GM23338 (cell line): ENCODE data around the gene B4GALNT2. TPM values are rescaled to one million over a fixed set of nuclear protein-coding genes. Genes with fewer than 3 reads are reported as not detected.
"Not testable (repeated sequence)": the region's sequence is repeated elsewhere in the genome, so short reads cannot be mapped to it uniquely, and the experiment has no call there.

Experiments
- ATAC-seq: fragments of 200-7000 bp; cut with Tn5 transposase; 3 replicates; pipeline ENCODE4 v1.9.1; 2020
- DNase-seq: peaks from one replicate; pipeline ENCODE4 v3.0.0-alpha.2; 2015; ENCODE audit warnings: low spot score
- H2AFZ ChIP-seq: fragments of 200-600 bp; sonication (generic); 2 replicates; pipeline ENCODE4 v1.8.0; 2016; ENCODE audit warnings: antibody characterized with exemption, mild to moderate bottlenecking, moderate library complexity
- H3F3A ChIP-seq: fragments of 200-600 bp; sonication (generic); replicated peaks from 2 replicates; pipeline ENCODE4 v1.8.0; 2017; ENCODE audit warnings: antibody characterized with exemption, mixed run types, low read depth
- H3K27ac ChIP-seq: fragments of 200-600 bp; sonication (generic); 2 replicates; pipeline ENCODE4 v1.6.1; 2016; ENCODE audit warnings: low read depth
- H3K27me3 ChIP-seq: fragments of 200-600 bp; sonication (generic); 2 replicates; pipeline ENCODE4 v1.8.0; 2016; ENCODE audit warnings: mild to moderate bottlenecking, mixed run types, moderate library complexity; ENCODE audit not compliant: insufficient read depth
- H3K36me3 ChIP-seq: fragments of 200-600 bp; sonication (generic); 2 replicates; pipeline ENCODE4 v1.8.0; 2016; ENCODE audit warnings: mild to moderate bottlenecking; ENCODE audit not compliant: insufficient read depth
- H3K4me1 ChIP-seq: fragments of 200-600 bp; sonication (generic); 2 replicates; pipeline ENCODE4 v1.8.0; 2016; ENCODE audit warnings: mild to moderate bottlenecking, moderate library complexity; ENCODE audit not compliant: insufficient read depth
- H3K4me2 ChIP-seq: fragments of 200-600 bp; sonication (generic); 2 replicates; pipeline ENCODE4 v1.7.1; 2017; ENCODE audit warnings: mixed run types
- H3K4me3 ChIP-seq: fragments of 200-600 bp; sonication (generic); 2 replicates; pipeline ENCODE4 v1.6.1; 2016; ENCODE audit warnings: mixed run types
- H3K79me2 ChIP-seq: fragments of 200-600 bp; sonication (generic); replicated peaks from 2 replicates; pipeline ENCODE4 v1.8.0; 2017; ENCODE audit warnings: mild to moderate bottlenecking; ENCODE audit not compliant: insufficient read depth
- H3K9me2 ChIP-seq: fragments of 200-600 bp; sonication (generic); 2 replicates; pipeline ENCODE4 v1.8.0; 2017; ENCODE audit not compliant: insufficient read depth
- H4K20me1 ChIP-seq: fragments of 200-600 bp; sonication (generic); replicated peaks from 2 replicates; pipeline ENCODE4 v1.8.0; 2017; ENCODE audit warnings: mild to moderate bottlenecking; ENCODE audit not compliant: insufficient read depth
- H3K27ac Mint-ChIP-seq: 2 replicates; pipeline ENCODE4 v1.8.0; 2020; ENCODE audit warnings: inconsistent platforms, mild to moderate bottlenecking, moderate library complexity, mixed read lengths
- H3K27me3 Mint-ChIP-seq: 3 replicates; pipeline ENCODE4 v1.8.0; 2022; ENCODE audit warnings: low read depth, mild to moderate bottlenecking, moderate library complexity, mixed read lengths, inconsistent platforms; ENCODE audit not compliant: insufficient read depth, poor library complexity
- H3K36me3 Mint-ChIP-seq: 3 replicates; pipeline ENCODE4 v1.8.0; 2021; ENCODE audit warnings: low read depth, mild to moderate bottlenecking, inconsistent platforms, moderate library complexity, mixed read lengths
- H3K4me1 Mint-ChIP-seq: 3 replicates; pipeline ENCODE4 v1.8.0; 2020; ENCODE audit warnings: mild to moderate bottlenecking, inconsistent platforms, mixed read lengths
- H3K4me3 Mint-ChIP-seq: 3 replicates; pipeline ENCODE4 v1.8.0; 2021; ENCODE audit warnings: moderate library complexity, mild to moderate bottlenecking, inconsistent platforms, mixed read lengths
- H3K9me3 Mint-ChIP-seq: 3 replicates; pipeline ENCODE4 v1.8.0; 2020; ENCODE audit warnings: moderate library complexity, mild to moderate bottlenecking, inconsistent platforms, mixed read lengths
- EZH2phosphoT487 ChIP-seq: fragments of 200-600 bp; sonication (generic); IDR thresholded peaks from one replicate; pipeline ENCODE4 v1.8.1; 2018; ENCODE audit warnings: antibody characterized with exemption; ENCODE audit not compliant: unreplicated experiment
- polyA plus RNA-seq: library from polyadenylated mRNA; unstranded; fragments of >200 nt; fragmentation: Nextera tagmentation; extraction: Ambion mirVana; gene quantifications from 2 replicates; pipeline ENCODE4 v1.2.1, GENCODE V29; 2016
- total RNA-seq: library from RNA; depleted of rRNA; stranded (reverse); fragments of >200 nt; shearing (Covaris generic); gene quantifications from 2 replicates; pipeline ENCODE4 v1.2.3, GENCODE V29; 2014
- TF ChIP-seq, protein P1 (sequence below): fragments of 250-450 bp; sonication (Bioruptor Pico); IDR thresholded peaks from 2 replicates; pipeline ENCODE4 v1.5.0; 2020; ENCODE audit warnings: mild to moderate bottlenecking, moderate library complexity
- TF ChIP-seq, protein P2 (sequence below), 2 experiments: fragments of 200-600 bp in 1 of 2; sonication (generic) in 1 of 2; conservative IDR thresholded peaks; 2 replicates each; pipeline versions ENCODE4 v1.5.1 to v1.6.1; 2016 to 2017; ENCODE audit warnings: antibody characterized with exemption in 2 of 2, low read depth in 2 of 2, mild to moderate bottlenecking in 2 of 2, moderate library complexity in 1 of 2

B4GALNT2 gene
- total and polyA plus RNA-seq, 2 experiments from 2014 or later = not detected

DNA sequence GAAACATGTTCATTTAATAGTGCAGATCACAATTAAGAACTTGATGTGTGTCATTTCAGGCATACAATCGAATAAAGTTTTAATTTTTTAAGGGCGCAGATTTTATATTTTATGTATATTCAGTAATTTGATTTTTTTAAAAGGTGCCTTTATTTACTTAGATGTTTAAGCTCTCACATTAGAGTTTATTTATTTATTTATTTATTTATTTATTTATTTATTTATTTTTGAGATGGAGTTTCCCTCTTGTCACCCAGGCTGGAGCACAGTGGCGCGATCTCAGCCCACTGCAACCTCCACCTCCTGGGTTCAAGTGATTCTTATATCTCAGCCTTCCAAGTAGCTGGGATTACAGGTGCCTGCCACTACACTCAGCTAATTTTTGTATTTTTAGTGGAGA, 3.8 kb downstream of the B4GALNT2 start (continued):
- TF ChIP-seq, protein P1, sequence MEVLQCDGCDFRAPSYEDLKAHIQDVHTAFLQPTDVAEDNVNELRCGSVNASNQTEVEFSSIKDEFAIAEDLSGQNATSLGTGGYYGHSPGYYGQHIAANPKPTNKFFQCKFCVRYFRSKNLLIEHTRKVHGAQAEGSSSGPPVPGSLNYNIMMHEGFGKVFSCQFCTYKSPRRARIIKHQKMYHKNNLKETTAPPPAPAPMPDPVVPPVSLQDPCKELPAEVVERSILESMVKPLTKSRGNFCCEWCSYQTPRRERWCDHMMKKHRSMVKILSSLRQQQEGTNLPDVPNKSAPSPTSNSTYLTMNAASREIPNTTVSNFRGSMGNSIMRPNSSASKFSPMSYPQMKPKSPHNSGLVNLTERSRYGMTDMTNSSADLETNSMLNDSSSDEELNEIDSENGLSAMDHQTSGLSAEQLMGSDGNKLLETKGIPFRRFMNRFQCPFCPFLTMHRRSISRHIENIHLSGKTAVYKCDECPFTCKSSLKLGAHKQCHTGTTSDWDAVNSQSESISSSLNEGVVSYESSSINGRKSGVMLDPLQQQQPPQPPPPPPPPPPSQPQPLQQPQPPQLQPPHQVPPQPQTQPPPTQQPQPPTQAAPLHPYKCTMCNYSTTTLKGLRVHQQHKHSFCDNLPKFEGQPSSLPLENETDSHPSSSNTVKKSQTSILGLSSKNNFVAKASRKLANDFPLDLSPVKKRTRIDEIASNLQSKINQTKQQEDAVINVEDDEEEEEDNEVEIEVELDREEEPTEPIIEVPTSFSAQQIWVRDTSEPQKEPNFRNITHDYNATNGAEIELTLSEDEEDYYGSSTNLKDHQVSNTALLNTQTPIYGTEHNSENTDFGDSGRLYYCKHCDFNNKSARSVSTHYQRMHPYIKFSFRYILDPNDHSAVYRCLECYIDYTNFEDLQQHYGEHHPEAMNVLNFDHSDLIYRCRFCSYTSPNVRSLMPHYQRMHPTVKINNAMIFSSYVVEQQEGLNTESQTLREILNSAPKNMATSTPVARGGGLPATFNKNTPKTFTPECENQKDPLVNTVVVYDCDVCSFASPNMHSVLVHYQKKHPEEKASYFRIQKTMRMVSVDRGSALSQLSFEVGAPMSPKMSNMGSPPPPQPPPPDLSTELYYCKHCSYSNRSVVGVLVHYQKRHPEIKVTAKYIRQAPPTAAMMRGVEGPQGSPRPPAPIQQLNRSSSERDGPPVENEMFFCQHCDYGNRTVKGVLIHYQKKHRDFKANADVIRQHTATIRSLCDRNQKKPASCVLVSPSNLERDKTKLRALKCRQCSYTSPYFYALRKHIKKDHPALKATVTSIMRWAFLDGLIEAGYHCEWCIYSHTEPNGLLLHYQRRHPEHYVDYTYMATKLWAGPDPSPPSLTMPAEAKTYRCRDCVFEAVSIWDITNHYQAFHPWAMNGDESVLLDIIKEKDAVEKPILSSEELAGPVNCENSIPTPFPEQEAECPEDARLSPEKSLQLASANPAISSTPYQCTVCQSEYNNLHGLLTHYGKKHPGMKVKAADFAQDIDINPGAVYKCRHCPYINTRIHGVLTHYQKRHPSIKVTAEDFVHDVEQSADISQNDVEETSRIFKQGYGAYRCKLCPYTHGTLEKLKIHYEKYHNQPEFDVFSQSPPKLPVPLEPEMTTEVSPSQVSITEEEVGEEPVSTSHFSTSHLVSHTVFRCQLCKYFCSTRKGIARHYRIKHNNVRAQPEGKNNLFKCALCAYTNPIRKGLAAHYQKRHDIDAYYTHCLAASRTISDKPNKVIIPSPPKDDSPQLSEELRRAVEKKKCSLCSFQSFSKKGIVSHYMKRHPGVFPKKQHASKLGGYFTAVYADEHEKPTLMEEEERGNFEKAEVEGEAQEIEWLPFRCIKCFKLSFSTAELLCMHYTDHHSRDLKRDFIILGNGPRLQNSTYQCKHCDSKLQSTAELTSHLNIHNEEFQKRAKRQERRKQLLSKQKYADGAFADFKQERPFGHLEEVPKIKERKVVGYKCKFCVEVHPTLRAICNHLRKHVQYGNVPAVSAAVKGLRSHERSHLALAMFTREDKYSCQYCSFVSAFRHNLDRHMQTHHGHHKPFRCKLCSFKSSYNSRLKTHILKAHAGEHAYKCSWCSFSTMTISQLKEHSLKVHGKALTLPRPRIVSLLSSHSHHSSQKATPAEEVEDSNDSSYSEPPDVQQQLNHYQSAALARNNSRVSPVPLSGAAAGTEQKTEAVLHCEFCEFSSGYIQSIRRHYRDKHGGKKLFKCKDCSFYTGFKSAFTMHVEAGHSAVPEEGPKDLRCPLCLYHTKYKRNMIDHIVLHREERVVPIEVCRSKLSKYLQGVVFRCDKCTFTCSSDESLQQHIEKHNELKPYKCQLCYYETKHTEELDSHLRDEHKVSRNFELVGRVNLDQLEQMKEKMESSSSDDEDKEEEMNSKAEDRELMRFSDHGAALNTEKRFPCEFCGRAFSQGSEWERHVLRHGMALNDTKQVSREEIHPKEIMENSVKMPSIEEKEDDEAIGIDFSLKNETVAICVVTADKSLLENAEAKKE (CRISPR knock-in tag) = no peak
- TF ChIP-seq, protein P2, sequence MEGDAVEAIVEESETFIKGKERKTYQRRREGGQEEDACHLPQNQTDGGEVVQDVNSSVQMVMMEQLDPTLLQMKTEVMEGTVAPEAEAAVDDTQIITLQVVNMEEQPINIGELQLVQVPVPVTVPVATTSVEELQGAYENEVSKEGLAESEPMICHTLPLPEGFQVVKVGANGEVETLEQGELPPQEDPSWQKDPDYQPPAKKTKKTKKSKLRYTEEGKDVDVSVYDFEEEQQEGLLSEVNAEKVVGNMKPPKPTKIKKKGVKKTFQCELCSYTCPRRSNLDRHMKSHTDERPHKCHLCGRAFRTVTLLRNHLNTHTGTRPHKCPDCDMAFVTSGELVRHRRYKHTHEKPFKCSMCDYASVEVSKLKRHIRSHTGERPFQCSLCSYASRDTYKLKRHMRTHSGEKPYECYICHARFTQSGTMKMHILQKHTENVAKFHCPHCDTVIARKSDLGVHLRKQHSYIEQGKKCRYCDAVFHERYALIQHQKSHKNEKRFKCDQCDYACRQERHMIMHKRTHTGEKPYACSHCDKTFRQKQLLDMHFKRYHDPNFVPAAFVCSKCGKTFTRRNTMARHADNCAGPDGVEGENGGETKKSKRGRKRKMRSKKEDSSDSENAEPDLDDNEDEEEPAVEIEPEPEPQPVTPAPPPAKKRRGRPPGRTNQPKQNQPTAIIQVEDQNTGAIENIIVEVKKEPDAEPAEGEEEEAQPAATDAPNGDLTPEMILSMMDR (conservative IDR thresholded peaks at IDR 0.05; ENCODE audit: low read depth in 2 of 2) = no peak
- no peak for TF ChIP-seq EZH2phosphoT487

DNA sequence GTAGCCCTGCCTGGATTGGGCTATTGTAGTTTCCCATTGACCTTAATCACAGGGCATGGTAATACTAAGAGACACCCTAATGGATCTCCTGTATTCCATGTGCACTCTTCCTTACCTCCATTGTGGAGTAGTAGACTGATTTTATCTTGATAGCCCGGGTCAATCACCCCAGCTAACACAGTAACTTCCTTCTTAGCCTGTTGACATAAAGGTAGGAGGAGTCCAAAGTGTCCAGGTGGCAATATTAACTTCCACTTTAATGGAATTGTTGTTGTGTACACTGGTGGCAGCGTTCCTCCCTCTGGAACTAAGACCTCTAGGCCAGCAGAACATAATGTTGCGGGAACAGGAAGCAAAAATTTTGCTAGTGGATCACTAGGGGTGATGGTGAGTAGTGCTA, 13.1 kb downstream of the B4GALNT2 start:
- not testable (repeated sequence) for H2AFZ ChIP-seq, H3K9me3 Mint-ChIP-seq, H3K9me2 ChIP-seq, H3K4me1 Mint-ChIP-seq, H3K4me1 ChIP-seq, H3K27ac Mint-ChIP-seq, H3K4me2 ChIP-seq, DNase-seq, H3K79me2 ChIP-seq, H3K27me3 ChIP-seq, H3K27me3 Mint-ChIP-seq, H3K36me3 ChIP-seq, H3K4me3 ChIP-seq, ATAC-seq, H3K27ac ChIP-seq, H4K20me1 ChIP-seq, H3F3A ChIP-seq, H3K4me3 Mint-ChIP-seq, H3K36me3 Mint-ChIP-seq
